Upper lobe of right lung (tissue), 1 donor: ENCODE data around the gene ERP44. TPM values are rescaled to one million over a fixed set of nuclear protein-coding genes. Genes with fewer than 3 reads are reported as not detected.
"Not testable (repeated sequence)": the region's sequence is repeated elsewhere in the genome, so short reads cannot be mapped to it uniquely, and the experiment has no call there.

Experiments
- ATAC-seq: fragments of 200-7000 bp; cut with Tn5 transposase; one replicate; pipeline ENCODE4 v1.9.1; 2020; ENCODE audit warnings: mild to moderate bottlenecking, moderate library complexity
- DNase-seq: peaks from one replicate; pipeline ENCODE4 v3.0.0-alpha.2; 2020
- H3K27ac ChIP-seq: fragments of 200-600 bp; one replicate; pipeline ENCODE4 v1.8.0; 2022
- H3K27me3 ChIP-seq: fragments of 200-600 bp; one replicate; pipeline ENCODE4 v1.8.0; 2022; ENCODE audit warnings: mild to moderate bottlenecking
- H3K36me3 ChIP-seq: fragments of 200-600 bp; one replicate; pipeline ENCODE4 v1.8.0; 2022
- H3K4me1 ChIP-seq: fragments of 200-600 bp; one replicate; pipeline ENCODE4 v1.8.0; 2022
- H3K4me3 ChIP-seq: fragments of 200-600 bp; one replicate; pipeline ENCODE4 v1.8.0; 2022; ENCODE audit warnings: mild to moderate bottlenecking
- H3K9me3 ChIP-seq: fragments of 200-600 bp; one replicate; pipeline ENCODE4 v1.8.0; 2022
- intact Hi-C: fragments of 100-400 bp; cut with DNase I; formaldehyde crosslinking; loops from one replicate; pipeline ENCODE4 v1.11.0; 2022
- total RNA-seq: library from RNA; stranded (reverse); fragmentation: NEBNext Ultra II Directional; extraction: Animal tissue kit (Norgen Biotek cat#: 25700); gene quantifications from one replicate; pipeline ENCODE4 v1.2.1, GENCODE V29; 2021
- TF ChIP-seq, protein P1 (sequence below): fragments of 200-600 bp; IDR thresholded peaks from one replicate; pipeline ENCODE4 v1.8.0; 2022; ENCODE audit warnings: antibody characterized with exemption
- donor health status: DM: no; HTN: yes; CAD: no; lungs with severe emphysema.

The ERP44 gene
- total RNA-seq, 1 donor from 2014 or later, result 27.0 TPM

DNA sequence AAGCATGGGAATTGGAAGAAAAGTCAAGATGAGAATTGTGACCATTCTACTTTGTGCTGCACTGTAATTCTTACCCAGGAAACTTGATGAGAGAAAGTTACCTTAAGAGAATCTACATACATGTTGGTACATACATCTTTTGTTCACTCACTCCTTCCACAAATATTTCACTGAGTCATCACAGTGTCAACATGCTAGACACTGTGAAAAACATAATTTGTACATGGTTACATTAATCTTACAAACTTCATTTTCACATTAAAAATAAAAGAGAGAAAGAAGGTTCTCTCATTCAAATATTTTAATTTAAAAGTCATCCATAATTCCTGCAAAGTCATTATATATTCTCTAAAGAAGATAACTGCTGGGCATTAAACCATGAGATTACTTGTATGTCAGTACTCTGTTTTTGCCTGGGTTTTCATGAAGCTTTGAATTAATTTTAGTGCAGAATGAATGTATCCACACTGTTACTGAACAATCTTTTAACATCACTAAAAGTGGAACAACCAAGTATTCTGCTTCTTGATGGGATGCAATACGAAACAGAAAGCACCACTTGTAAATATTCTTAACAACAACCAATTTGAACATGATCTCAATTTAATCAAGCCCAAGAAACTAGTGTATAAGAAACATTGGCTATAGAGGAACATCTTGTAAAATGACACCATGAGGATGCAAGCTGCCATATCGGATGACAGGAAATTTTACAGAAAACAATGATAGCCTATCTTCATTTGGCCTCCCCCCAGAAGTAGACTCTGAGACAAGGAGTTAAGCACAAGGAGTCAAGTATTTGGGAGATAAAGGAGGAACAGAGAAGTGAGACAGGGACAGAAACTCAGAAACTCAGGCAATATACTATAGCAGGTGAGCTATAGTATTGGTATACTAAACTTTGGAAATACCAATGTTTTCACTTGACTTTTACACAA is 28.4 kb downstream of the ERP44 start:
- H3K27ac ChIP-seq, result no peak overlapping the region
- ATAC-seq (no peak), DNase-seq (no peak)
- TF ChIP-seq, protein P1, sequence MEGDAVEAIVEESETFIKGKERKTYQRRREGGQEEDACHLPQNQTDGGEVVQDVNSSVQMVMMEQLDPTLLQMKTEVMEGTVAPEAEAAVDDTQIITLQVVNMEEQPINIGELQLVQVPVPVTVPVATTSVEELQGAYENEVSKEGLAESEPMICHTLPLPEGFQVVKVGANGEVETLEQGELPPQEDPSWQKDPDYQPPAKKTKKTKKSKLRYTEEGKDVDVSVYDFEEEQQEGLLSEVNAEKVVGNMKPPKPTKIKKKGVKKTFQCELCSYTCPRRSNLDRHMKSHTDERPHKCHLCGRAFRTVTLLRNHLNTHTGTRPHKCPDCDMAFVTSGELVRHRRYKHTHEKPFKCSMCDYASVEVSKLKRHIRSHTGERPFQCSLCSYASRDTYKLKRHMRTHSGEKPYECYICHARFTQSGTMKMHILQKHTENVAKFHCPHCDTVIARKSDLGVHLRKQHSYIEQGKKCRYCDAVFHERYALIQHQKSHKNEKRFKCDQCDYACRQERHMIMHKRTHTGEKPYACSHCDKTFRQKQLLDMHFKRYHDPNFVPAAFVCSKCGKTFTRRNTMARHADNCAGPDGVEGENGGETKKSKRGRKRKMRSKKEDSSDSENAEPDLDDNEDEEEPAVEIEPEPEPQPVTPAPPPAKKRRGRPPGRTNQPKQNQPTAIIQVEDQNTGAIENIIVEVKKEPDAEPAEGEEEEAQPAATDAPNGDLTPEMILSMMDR, result no peak
- H3K27me3 ChIP-seq, result no peaks in the 10 kb centered on the region
- peaks cover 5% of the 10 kb centered on the region for H3K4me1 ChIP-seq
- intact Hi-C loops, result no loop called here
- H3K36me3 ChIP-seq, result no peaks in the 10 kb centered on the region
- H3K4me3 ChIP-seq, result no peak overlapping the region
- no peaks in the 10 kb centered on the region for H3K9me3 ChIP-seq

GRCh38 chr9:100069068-100069467 is 29.7 kb downstream of the ERP44 start:
- H3K27me3 ChIP-seq, H3K4me3 ChIP-seq, DNase-seq, H3K9me3 ChIP-seq, H3K4me1 ChIP-seq, H3K27ac ChIP-seq, intact Hi-C loops, H3K36me3 ChIP-seq, ATAC-seq: not testable (repeated sequence)

DNA sequence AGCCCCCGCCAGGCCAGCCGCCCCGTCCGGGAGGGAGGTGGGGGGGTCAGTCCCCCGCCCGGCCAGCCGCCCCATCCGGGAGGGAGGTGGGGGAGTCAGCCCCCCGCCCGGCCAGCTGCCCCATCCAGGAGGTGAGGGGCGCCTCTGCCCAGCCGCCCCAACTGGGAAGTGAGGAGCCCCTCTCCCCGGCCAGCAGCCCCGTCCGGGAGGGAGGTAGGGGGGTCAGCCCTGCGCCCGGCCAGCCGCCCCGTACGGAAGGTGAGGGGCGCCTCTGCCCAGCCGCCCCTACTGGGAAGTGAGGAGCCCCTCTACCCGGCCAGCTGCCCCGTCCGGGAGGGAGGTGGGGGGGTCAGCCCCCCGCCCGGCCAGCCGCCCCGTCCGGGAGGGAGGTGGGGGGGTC is 30.8 kb downstream of the ERP44 start:
- H3K4me3 ChIP-seq, H3K27me3 ChIP-seq, H3K27ac ChIP-seq, H3K9me3 ChIP-seq, ATAC-seq, H3K4me1 ChIP-seq, DNase-seq, intact Hi-C loops, H3K36me3 ChIP-seq: not testable (repeated sequence)

- Histone ChIP-seq H3K27ac (peak overlapping the region; percentile 2), H3K4me1 (no peaks in the 10 kb centered on the region), H3K27me3 (no peaks in the 10 kb centered on the region), H3K36me3 (no peaks in the 10 kb centered on the region), H3K9me3 (no peaks in the 10 kb centered on the region), H3K4me3 (peak overlapping the region; percentile 1)
- intact Hi-C loops, result no loop called here
- ATAC-seq (peak; percentile 73), DNase-seq (no peak)
- TF ChIP-seq, protein P1, result no peak
These were observed 32.3 kb downstream of the ERP44 start for GRCh38 chr9:100066539-100066938.

GRCh38 chr9:100064872-100065581 is 33.8 kb downstream of the ERP44 start:
- ATAC-seq (no peak), DNase-seq (no peak)
- Histone ChIP-seq H3K36me3 (no peaks in the 10 kb centered on the region), H3K9me3 (no peaks in the 10 kb centered on the region), H3K27me3 (no peaks in the 10 kb centered on the region), H3K4me3 (no peak overlapping the region), H3K4me1 (no peaks in the 10 kb centered on the region), H3K27ac (no peak overlapping the region)
- intact Hi-C loops, result no loop called here
- TF ChIP-seq, protein P1, result no peak

DNA sequence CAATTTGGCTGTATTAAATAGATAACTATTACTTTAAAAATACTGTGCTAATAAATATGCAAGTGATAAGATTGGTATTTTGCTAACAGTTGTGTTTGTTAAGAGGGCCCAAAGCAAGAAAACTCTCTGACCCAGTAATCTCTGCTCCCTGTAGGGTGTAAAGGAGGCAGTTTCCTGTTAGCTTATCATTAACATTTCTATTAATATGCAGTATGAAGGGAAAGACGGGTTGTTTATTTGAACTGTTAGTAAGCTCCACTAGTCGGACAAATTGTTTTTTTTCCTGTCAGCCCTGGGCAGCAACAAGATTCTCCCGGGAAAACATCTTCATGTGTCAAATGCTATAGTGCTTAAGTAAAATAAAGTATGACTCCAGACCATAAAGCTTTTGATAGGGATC is 35.6 kb downstream of the ERP44 start:
- intact Hi-C loops, result no loop called here
- no peak for ATAC-seq
- H3K27ac ChIP-seq, result no peak overlapping the region
- DNase-seq, result no peak
- no peaks in the 10 kb centered on the region for H3K27me3 ChIP-seq
- TF ChIP-seq, protein P1, result no peak
- H3K9me3 ChIP-seq, result no peaks in the 10 kb centered on the region
- peaks cover 14% of the 10 kb centered on the region for H3K36me3 ChIP-seq
- no peaks in the 10 kb centered on the region for H3K4me1 ChIP-seq
- no peak overlapping the region for H3K4me3 ChIP-seq

GRCh38 chr9:100062683-100063082 is 36.1 kb downstream of the ERP44 start:
- DNase-seq, ATAC-seq, H3K4me1 ChIP-seq, H3K4me3 ChIP-seq, H3K27ac ChIP-seq, H3K27me3 ChIP-seq, intact Hi-C loops, H3K9me3 ChIP-seq: not testable (repeated sequence)
- peaks cover 19% of the 10 kb centered on the region for H3K36me3 ChIP-seq
